Measurements from ENCODE around the gene NR2F2. TPM values are rescaled to one million over a fixed set of nuclear protein-coding genes. Genes with fewer than 3 reads are reported as not detected.

Gene NR2F2
- polyA plus RNA-seq, 1 donor (not counting 4 experiments of a cell fraction or from before 2014, with no cell fraction given) = 19.5 TPM

- dilution Hi-C loops (cut with MboI; ENCODE audit: extremely low pct_ligation_motif_present, low sequenced_read_pairs) = no loop called here
- TF ChIP-seq CTCF (optimal IDR thresholded peaks at IDR 0.05 in 1 of 3, IDR thresholded peaks at IDR 0.05 in 1 of 3, conservative IDR thresholded peaks at IDR 0.05 in 1 of 3; ENCODE audit: extremely low read depth in 1 of 3, insufficient read depth in 2 of 3, low read length in 3 of 3) (no peak), EZH2 (IDR thresholded peaks at IDR 0.05; ENCODE audit: low read length) (no peak)
- H3K9ac ChIP-seq (ENCODE audit: control insufficient read depth, extremely low read depth, insufficient read depth, low read length) = peak overlapping the region; percentile 87
These were observed 9.3 kb downstream of the NR2F2 start for GRCh38 chr15:96339619-96340347.

GRCh38 chr15:96340348-96340597 is 9.8 kb downstream of the NR2F2 start:
- Histone ChIP-seq H4K20me1 (ENCODE audit: control insufficient read depth, extremely low read depth, insufficient read depth, low read length) (no peaks in the 10 kb centered on the region), H3K27me3 (ENCODE audit: control insufficient read depth, extremely low read depth, insufficient read depth, low read length) (no peaks in the 10 kb centered on the region), H3K4me1 (ENCODE audit: control insufficient read depth, extremely low read depth, insufficient read depth, low read length) (peaks cover 27% of the 10 kb centered on the region), H3K9me1 (ENCODE audit: control insufficient read depth, extremely low read depth, insufficient read depth, low read length) (no peaks in the 10 kb centered on the region), H3K79me2 (ENCODE audit: control insufficient read depth, insufficient read depth, low read length) (peaks cover 75% of the 10 kb centered on the region), H3K4me2 (ENCODE audit: control insufficient read depth, extremely low read depth, insufficient read depth, low read depth, low read length) (peak overlapping the region; percentile 86), H3K4me3 (ENCODE audit: control insufficient read depth in 2 of 3, extremely low read depth in 1 of 3, insufficient read depth in 2 of 3, low read depth in 1 of 3, low read length in 3 of 3) (peak overlapping the region; percentile 46 to 83 (median 71)), H3K9me3 (ENCODE audit: control insufficient read depth, low read depth, low read length) (no peaks in the 10 kb centered on the region), H2AFZ (ENCODE audit: control insufficient read depth, low read length) (peak overlapping the region; percentile 49), H3K27ac (ENCODE audit: control insufficient read depth, insufficient read depth, low read length) (peak overlapping the region; percentile 83), H3K9ac (ENCODE audit: control insufficient read depth, extremely low read depth, insufficient read depth, low read length) (peak overlapping the region; percentile 87), H3K36me3 (ENCODE audit: control insufficient read depth in 2 of 2, extremely low read depth in 1 of 2, insufficient read depth in 2 of 2, low read length in 2 of 2) (peaks cover 14 to 18% of the 10 kb centered on the region in 2 experiments)
- FAIRE-seq (no peak), DNase-seq (ENCODE audit: low read depth, low spot score) (no peak)
- dilution Hi-C loops (cut with MboI; ENCODE audit: extremely low pct_ligation_motif_present, low sequenced_read_pairs) = no loop called here
- TF ChIP-seq CTCF (optimal IDR thresholded peaks at IDR 0.05 in 1 of 3, IDR thresholded peaks at IDR 0.05 in 1 of 3, conservative IDR thresholded peaks at IDR 0.05 in 1 of 3; ENCODE audit: extremely low read depth in 1 of 3, insufficient read depth in 2 of 3, low read length in 3 of 3) = no peak

More at GRCh38 chr15:96339619-96340347, 9.3 kb downstream of the NR2F2 start:
- H3K4me2 ChIP-seq (ENCODE audit: control insufficient read depth, extremely low read depth, insufficient read depth, low read depth, low read length) = peak overlapping the region; percentile 86
- FAIRE-seq = no peak
- H3K9me3 ChIP-seq (ENCODE audit: control insufficient read depth, low read depth, low read length) = no peaks in the 10 kb centered on the region
- no peak overlapping the region for H2AFZ ChIP-seq (ENCODE audit: control insufficient read depth, low read length)
- no peaks in the 10 kb centered on the region for H3K9me1 ChIP-seq (ENCODE audit: control insufficient read depth, extremely low read depth, insufficient read depth, low read length)
- H3K4me1 ChIP-seq (ENCODE audit: control insufficient read depth, extremely low read depth, insufficient read depth, low read length) = peaks cover 30% of the 10 kb centered on the region
- H3K36me3 ChIP-seq (ENCODE audit: control insufficient read depth in 2 of 2, extremely low read depth in 1 of 2, insufficient read depth in 2 of 2, low read length in 2 of 2) = peaks cover 18 to 19% of the 10 kb centered on the region in 2 experiments
- H3K4me3 ChIP-seq (ENCODE audit: control insufficient read depth in 2 of 3, extremely low read depth in 1 of 3, insufficient read depth in 2 of 3, low read depth in 1 of 3, low read length in 3 of 3) = peak overlapping the region; percentile 46 to 83 (median 71)
- H3K27me3 ChIP-seq (ENCODE audit: control insufficient read depth, extremely low read depth, insufficient read depth, low read length) = no peaks in the 10 kb centered on the region
- H3K27ac ChIP-seq (ENCODE audit: control insufficient read depth, insufficient read depth, low read length) = peak overlapping the region; percentile 83
- H3K79me2 ChIP-seq (ENCODE audit: control insufficient read depth, insufficient read depth, low read length) = peaks cover 79% of the 10 kb centered on the region
- H4K20me1 ChIP-seq (ENCODE audit: control insufficient read depth, extremely low read depth, insufficient read depth, low read length) = no peaks in the 10 kb centered on the region
- no peak for DNase-seq (ENCODE audit: low read depth, low spot score)

Measured in keratinocyte (primary cell).